HCT116 (cell line): ENCODE data around the gene NEDD4L. TPM values are rescaled to one million over a fixed set of nuclear protein-coding genes. Genes with fewer than 3 reads are reported as not detected.

Source experiments
- ATAC-seq: fragments of 200-7000 bp; cut with Tn5 transposase; 2 replicates; pipeline ENCODE4 v1.9.1; 2020; ENCODE audit warnings: mild to moderate bottlenecking, moderate library complexity
- BruUV-seq: library from RNA; stranded (reverse); fragments of 400-500 nt; replicated peaks from 2 replicates; lab custom pipeline; 2021; lab: Mats Ljungman, UMichigan
- CTCF ChIA-PET: fragments of 300-600 bp; sonication (Branson Sonifier 250); formaldehyde crosslinking; loops from one replicate; lab custom pipeline; 2021; ENCODE audit warnings: antibody characterized with exemption; lab: Charles Lee
- POLR2A ChIA-PET: fragments of 300-600, 350-600 bp; sonication (Branson Sonifier 250); formaldehyde crosslinking; loops from one replicate; lab custom pipeline; 2021; ENCODE audit warnings: antibody characterized with exemption; lab: Charles Lee
- RAD21 ChIA-PET, 2 experiments: fragments of 300-600 bp; sonication (Branson Sonifier 250); formaldehyde crosslinking; loops; one replicate each; lab custom pipeline; 2023; ENCODE audit warnings: low total read pairs in 2 of 2; ENCODE audit not compliant: uncharacterized antibody in 2 of 2, unreplicated experiment in 2 of 2, low non-redundant PET in 1 of 2; lab: Charles Lee
- DNase-seq: peaks from one replicate; pipeline ENCODE4 v3.0.0-alpha.2; 2010; ENCODE audit warnings: low read depth, low spot score
- H2AFZ ChIP-seq: fragments of 200-600 bp; shearing (Covaris generic), sonication (generic); 2 replicates; pipeline ENCODE4 v1.6.1; 2017; ENCODE audit warnings: low read depth, mixed run types, mixed read lengths, antibody characterized with exemption, low read length; ENCODE audit not compliant: poor library complexity, severe bottlenecking
- H3K27ac ChIP-seq: 2 replicates; pipeline ENCODE4 v1.5.1; 2012; ENCODE audit warnings: low read depth, low read length
- H3K27me3 ChIP-seq: fragments of 200-600 bp; sonication (generic); 2 replicates; pipeline ENCODE4 v1.6.1; 2016; ENCODE audit warnings: mixed run types, low read length, mixed read lengths; ENCODE audit not compliant: insufficient read depth
- H3K36me3 ChIP-seq, 2 experiments: fragments of 200-500 bp in 1 of 2; fragments of 200-600 bp in 1 of 2; sonication (Bioruptor generic) in 1 of 2; sonication (generic) in 1 of 2; 2 replicates each; pipeline versions ENCODE4 v1.5.1 to v1.6.1; 2014 to 2016; ENCODE audit warnings: low read length in 2 of 2, inconsistent platforms in 1 of 2, mixed read lengths in 1 of 2, mixed run types in 1 of 2; ENCODE audit not compliant: insufficient read depth in 2 of 2, control insufficient read depth in 1 of 2
- H3K4me1 ChIP-seq, 2 experiments: fragments of 200-600 bp in 1 of 2; sonication (generic) in 1 of 2; 2 replicates each; pipeline versions ENCODE4 v1.5.1 to v1.6.1; 2012 to 2017; ENCODE audit warnings: low read length in 2 of 2, inconsistent platforms in 1 of 2, mild to moderate bottlenecking in 1 of 2, mixed read lengths in 1 of 2, mixed run types in 1 of 2, moderate library complexity in 1 of 2; ENCODE audit not compliant: insufficient read depth in 2 of 2, control insufficient read depth in 1 of 2
- H3K4me2 ChIP-seq: fragments of 200-600 bp; sonication (generic); 2 replicates; pipeline ENCODE4 v1.6.1; 2017; ENCODE audit warnings: mixed run types, low read length, mixed read lengths
- H3K4me3 ChIP-seq, 2 experiments: fragments of 200-600 bp in 1 of 2; sonication (generic) in 1 of 2; replicated peaks in 1 of 2; 2 replicates each; pipeline ENCODE4 v1.5.1; 2011 to 2016; ENCODE audit warnings: low read length in 2 of 2, control low read depth in 1 of 2, low read depth in 1 of 2, mild to moderate bottlenecking in 1 of 2, mixed read lengths in 1 of 2, mixed run types in 1 of 2
- H3K79me2 ChIP-seq: fragments of 200-600 bp; sonication (generic); 2 replicates; pipeline ENCODE4 v1.6.1; 2017; ENCODE audit warnings: mild to moderate bottlenecking, mixed run types, low read length, moderate library complexity, mixed read lengths; ENCODE audit not compliant: insufficient read depth
- H3K9ac ChIP-seq: fragments of 200-600 bp; sonication (generic); 2 replicates; pipeline ENCODE4 v1.6.1; 2016; ENCODE audit warnings: low read length, mixed read lengths
- H3K9me2 ChIP-seq: fragments of 200-600 bp; sonication (generic), shearing (Covaris generic); 2 replicates; pipeline ENCODE4 v1.6.1; 2017; ENCODE audit warnings: mixed run types, mild to moderate bottlenecking, moderate library complexity; ENCODE audit not compliant: insufficient read depth
- H3K9me3 ChIP-seq, 2 experiments: fragments of 200-500 bp in 1 of 2; fragments of 200-600 bp in 1 of 2; sonication (Bioruptor generic) in 1 of 2; sonication (generic) in 1 of 2; 2 replicates each; pipeline ENCODE4 v1.6.1; 2014 to 2017; ENCODE audit warnings: low read length in 2 of 2, mixed read lengths in 2 of 2, inconsistent platforms in 1 of 2, low read depth in 1 of 2, mild to moderate bottlenecking in 1 of 2, mixed run types in 1 of 2, moderate library complexity in 1 of 2; ENCODE audit not compliant: control insufficient read depth in 1 of 2, insufficient read depth in 1 of 2
- H4K20me1 ChIP-seq: fragments of 200-600 bp; sonication (generic), shearing (Covaris generic); 2 replicates; pipeline ENCODE4 v1.6.1; 2017; ENCODE audit warnings: mixed run types, mild to moderate bottlenecking, moderate library complexity; ENCODE audit not compliant: insufficient read depth
- EGR1 ChIP-seq: IDR thresholded peaks from 2 replicates; pipeline ENCODE4 v1.6.1; 2012; ENCODE audit warnings: low read depth
- FOSL1 ChIP-seq: IDR thresholded peaks from 2 replicates; pipeline ENCODE4 v1.6.1; 2012; ENCODE audit warnings: low read depth
- JUND ChIP-seq: IDR thresholded peaks from 2 replicates; pipeline ENCODE4 v1.6.1; 2012
- POLR2AphosphoS5 ChIP-seq: IDR thresholded peaks from 2 replicates; pipeline ENCODE4 v1.6.1; 2011; ENCODE audit warnings: mild to moderate bottlenecking, low read depth, low read length, moderate library complexity
- RAD21 ChIP-seq: IDR thresholded peaks from 2 replicates; pipeline ENCODE4 v1.6.1; 2012; ENCODE audit warnings: low read depth, mild to moderate bottlenecking
- SIN3A ChIP-seq: IDR thresholded peaks from 2 replicates; pipeline ENCODE4 v1.6.1; 2012; ENCODE audit warnings: low read depth
- TCF7L2 ChIP-seq: IDR thresholded peaks from 2 replicates; pipeline ENCODE4 v1.7.0; 2011; ENCODE audit warnings: borderline replicate concordance, inconsistent platforms; ENCODE audit not compliant: insufficient read depth, insufficient read length; ENCODE audit errors: extremely low read depth
- YY1 ChIP-seq: IDR thresholded peaks from 2 replicates; pipeline ENCODE4 v1.6.1; 2011; ENCODE audit warnings: low read length, low read depth, moderate library complexity, mild to moderate bottlenecking; ENCODE audit not compliant: insufficient replicate concordance; ENCODE audit errors: extremely low read depth
- intact Hi-C: fragments of 100-400 bp; cut with micrococcal nuclease; formaldehyde crosslinking; loops from 2 replicates; pipeline ENCODE4 v1.10.0; 2022
- total RNA-seq: library from RNA; stranded (reverse); gene quantifications from one replicate; pipeline ENCODE4 v1.2.1, GENCODE V29; 2021; ENCODE audit not compliant: unreplicated experiment
- TF ChIP-seq, protein P1 (sequence below): IDR thresholded peaks from 2 replicates; pipeline ENCODE4 v1.6.1; 2012; ENCODE audit warnings: low read depth
- TF ChIP-seq, protein P2 (sequence below): IDR thresholded peaks from 2 replicates; pipeline ENCODE4 v1.6.1; 2011; ENCODE audit warnings: mild to moderate bottlenecking, low read length, moderate library complexity; ENCODE audit not compliant: insufficient replicate concordance; ENCODE audit errors: extremely low read depth

The NEDD4L gene
- total RNA-seq, 1 experiment from 2014 or later, result 41.5 TPM

DNA sequence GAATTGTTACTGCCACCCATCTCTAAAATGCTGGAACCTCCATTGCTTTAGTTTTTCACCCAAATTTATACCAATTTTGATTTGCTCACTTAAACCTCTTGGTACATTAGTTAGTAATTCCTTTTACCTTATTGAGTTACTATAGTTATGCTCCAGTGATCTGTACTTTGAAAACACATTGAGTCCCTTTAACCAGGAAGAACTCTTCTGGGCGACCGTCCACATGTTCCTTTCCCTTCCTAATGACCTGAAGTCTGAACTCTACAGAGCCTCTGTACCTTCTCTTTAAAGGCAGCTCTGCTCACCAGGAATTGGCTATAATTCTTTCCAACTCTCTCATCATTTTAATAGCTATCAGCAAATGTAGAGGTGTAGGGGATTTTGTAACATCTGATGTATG, 290.0 kb downstream of the NEDD4L start:
- TF ChIP-seq TCF7L2, result no peak
- no peak for TF ChIP-seq POLR2AphosphoS5
- no peak for TF ChIP-seq FOSL1
- no peak for TF ChIP-seq JUND
- no peak for TF ChIP-seq EGR1
- TF ChIP-seq, protein P1, sequence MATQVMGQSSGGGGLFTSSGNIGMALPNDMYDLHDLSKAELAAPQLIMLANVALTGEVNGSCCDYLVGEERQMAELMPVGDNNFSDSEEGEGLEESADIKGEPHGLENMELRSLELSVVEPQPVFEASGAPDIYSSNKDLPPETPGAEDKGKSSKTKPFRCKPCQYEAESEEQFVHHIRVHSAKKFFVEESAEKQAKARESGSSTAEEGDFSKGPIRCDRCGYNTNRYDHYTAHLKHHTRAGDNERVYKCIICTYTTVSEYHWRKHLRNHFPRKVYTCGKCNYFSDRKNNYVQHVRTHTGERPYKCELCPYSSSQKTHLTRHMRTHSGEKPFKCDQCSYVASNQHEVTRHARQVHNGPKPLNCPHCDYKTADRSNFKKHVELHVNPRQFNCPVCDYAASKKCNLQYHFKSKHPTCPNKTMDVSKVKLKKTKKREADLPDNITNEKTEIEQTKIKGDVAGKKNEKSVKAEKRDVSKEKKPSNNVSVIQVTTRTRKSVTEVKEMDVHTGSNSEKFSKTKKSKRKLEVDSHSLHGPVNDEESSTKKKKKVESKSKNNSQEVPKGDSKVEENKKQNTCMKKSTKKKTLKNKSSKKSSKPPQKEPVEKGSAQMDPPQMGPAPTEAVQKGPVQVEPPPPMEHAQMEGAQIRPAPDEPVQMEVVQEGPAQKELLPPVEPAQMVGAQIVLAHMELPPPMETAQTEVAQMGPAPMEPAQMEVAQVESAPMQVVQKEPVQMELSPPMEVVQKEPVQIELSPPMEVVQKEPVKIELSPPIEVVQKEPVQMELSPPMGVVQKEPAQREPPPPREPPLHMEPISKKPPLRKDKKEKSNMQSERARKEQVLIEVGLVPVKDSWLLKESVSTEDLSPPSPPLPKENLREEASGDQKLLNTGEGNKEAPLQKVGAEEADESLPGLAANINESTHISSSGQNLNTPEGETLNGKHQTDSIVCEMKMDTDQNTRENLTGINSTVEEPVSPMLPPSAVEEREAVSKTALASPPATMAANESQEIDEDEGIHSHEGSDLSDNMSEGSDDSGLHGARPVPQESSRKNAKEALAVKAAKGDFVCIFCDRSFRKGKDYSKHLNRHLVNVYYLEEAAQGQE, result no peak
- TF ChIP-seq, protein P2, sequence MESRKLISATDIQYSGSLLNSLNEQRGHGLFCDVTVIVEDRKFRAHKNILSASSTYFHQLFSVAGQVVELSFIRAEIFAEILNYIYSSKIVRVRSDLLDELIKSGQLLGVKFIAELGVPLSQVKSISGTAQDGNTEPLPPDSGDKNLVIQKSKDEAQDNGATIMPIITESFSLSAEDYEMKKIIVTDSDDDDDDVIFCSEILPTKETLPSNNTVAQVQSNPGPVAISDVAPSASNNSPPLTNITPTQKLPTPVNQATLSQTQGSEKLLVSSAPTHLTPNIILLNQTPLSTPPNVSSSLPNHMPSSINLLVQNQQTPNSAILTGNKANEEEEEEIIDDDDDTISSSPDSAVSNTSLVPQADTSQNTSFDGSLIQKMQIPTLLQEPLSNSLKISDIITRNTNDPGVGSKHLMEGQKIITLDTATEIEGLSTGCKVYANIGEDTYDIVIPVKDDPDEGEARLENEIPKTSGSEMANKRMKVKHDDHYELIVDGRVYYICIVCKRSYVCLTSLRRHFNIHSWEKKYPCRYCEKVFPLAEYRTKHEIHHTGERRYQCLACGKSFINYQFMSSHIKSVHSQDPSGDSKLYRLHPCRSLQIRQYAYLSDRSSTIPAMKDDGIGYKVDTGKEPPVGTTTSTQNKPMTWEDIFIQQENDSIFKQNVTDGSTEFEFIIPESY, result no peak
- no peak for TF ChIP-seq YY1
- no peak for TF ChIP-seq SIN3A
- no peak for TF ChIP-seq RAD21
- TF ChIP-seq, all 23 proteins: peak for 0
- Histone ChIP-seq H2AFZ (no peak overlapping the region), H3K4me1 (no peaks in the 10 kb centered on the region), H3K27ac (no peak overlapping the region), H3K4me3 (no peak overlapping the region), H3K79me2 (no peaks in the 10 kb centered on the region), H3K9me2 (no peaks in the 10 kb centered on the region), H3K4me2 (no peak overlapping the region), H3K36me3 (peaks cover 2 to 8% of the 10 kb centered on the region in 2 experiments; a peak in 2 of 4 replicates), H4K20me1 (no peaks in the 10 kb centered on the region), H3K27me3 (no peaks in the 10 kb centered on the region), H3K9me3 (no peaks in the 10 kb centered on the region), H3K9ac (no peak overlapping the region)
- intact Hi-C loops, result no loop called here
- no TSS peak for BruUV-seq
- ChIA-PET RAD21 (no interaction called here), CTCF (no interaction called here), POLR2A (no interaction called here)
- no peak for DNase-seq
- ATAC-seq, result no peak
